ENCODE data around the gene SLC13A5.

DNA sequence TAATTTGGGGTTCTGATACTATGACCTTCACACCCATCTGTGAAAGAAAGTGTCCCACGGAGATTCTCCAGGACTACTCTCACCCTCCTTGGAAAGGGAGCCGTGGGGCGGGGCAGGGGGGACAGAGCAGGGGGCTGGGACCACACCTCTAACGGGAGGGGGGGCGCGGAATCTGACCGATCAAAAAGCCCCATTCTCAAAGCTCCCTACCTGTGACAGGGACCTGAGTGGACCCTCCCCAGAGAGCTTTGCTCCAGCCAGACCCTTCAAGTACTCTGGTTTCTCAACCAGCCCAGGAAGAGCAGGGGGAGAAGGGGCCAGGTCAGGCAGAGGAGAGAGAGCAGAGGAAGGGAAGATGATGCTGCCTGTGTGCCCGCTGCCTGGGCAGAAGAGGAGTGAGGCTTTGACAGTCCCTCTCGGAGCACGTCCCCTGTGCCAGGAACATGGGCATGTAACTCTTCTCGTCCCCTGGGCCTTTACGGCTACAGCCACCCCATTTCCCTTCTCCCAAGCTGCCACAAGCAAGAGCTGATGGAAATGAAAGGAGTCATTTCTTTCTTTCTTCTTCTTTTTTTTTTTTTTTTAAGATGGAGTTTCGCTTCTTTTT, 43.4 kb upstream of the SLC13A5 start:
- TF ChIP-seq TAF1 (IDR thresholded peaks at IDR 0.05; ENCODE audit: borderline replicate concordance, low read depth, low read length) (no peak), POLR2A (IDR thresholded peaks at IDR 0.05; ENCODE audit: low read depth, low read length) (no peak), POLR2AphosphoS5 (IDR thresholded peaks at IDR 0.05; ENCODE audit: low read depth, low read length) (peak; percentile 35; the same call in 1 of the 2 replicates)

Measured in GM12892 (cell line).